Stimulated activated CD4-positive, alpha-beta T cell treated with anti-CD3 and anti-CD28 coated beads, Interleukin-1b, Interleukin-23, amount 100 ng/mL, for 4 hours (primary cell): ENCODE measurements around the gene P3H2.
"Not testable (repeated sequence)": the region's sequence is repeated elsewhere in the genome, so short reads cannot be mapped to it uniquely, and the experiment has no call there.

Experiments
- DNase-seq, 2 donors: peaks; one replicate each; pipeline ENCODE4 v3.0.0-alpha.2; 2020; ENCODE audit warnings: low read depth in 2 of 2

P3H2 gene

GRCh38 chr3:190086191-190086590 is 34.5 kb downstream of the P3H2 start:
- DNase-seq, result no peak

- no peak for DNase-seq
Measured at GRCh38 chr3:190084983-190085382, 35.7 kb downstream of the P3H2 start.

- no peak for DNase-seq
Measured at GRCh38 chr3:190083635-190084034, 37.1 kb downstream of the P3H2 start.

GRCh38 chr3:190081389-190081788 is 39.3 kb downstream of the P3H2 start:
- DNase-seq, result no peak

- DNase-seq, result not testable (repeated sequence)
Measured at GRCh38 chr3:190079173-190079572, 41.5 kb downstream of the P3H2 start.

GRCh38 chr3:190077395-190078045 is 43.2 kb downstream of the P3H2 start:
- no peak for DNase-seq

- DNase-seq, result no peak
Measured at GRCh38 chr3:190076601-190077394, 43.9 kb downstream of the P3H2 start.

GRCh38 chr3:190076136-190076535 is 44.6 kb downstream of the P3H2 start:
- no peak for DNase-seq

- DNase-seq, result no peak
Measured at GRCh38 chr3:190074817-190075216, 45.9 kb downstream of the P3H2 start.

GRCh38 chr3:190073264-190074008 is 47.3 kb downstream of the P3H2 start:
- no peak for DNase-seq

- DNase-seq, result no peak
Measured at GRCh38 chr3:190072856-190073255, 47.8 kb downstream of the P3H2 start.

- not testable (repeated sequence) for DNase-seq
Measured at GRCh38 chr3:190071921-190072320, 48.8 kb downstream of the P3H2 start.

- no peak for DNase-seq
Measured at GRCh38 chr3:190070622-190071347, 49.9 kb downstream of the P3H2 start.

- DNase-seq, result no peak
Measured at GRCh38 chr3:190065204-190065603, 55.5 kb downstream of the P3H2 start.

GRCh38 chr3:190064659-190065058 is 56.0 kb downstream of the P3H2 start:
- DNase-seq, result no peak

- no peak for DNase-seq
Measured at GRCh38 chr3:190064112-190064511, 56.6 kb downstream of the P3H2 start.

- DNase-seq, result no peak
Measured at GRCh38 chr3:190063490-190063889, 57.2 kb downstream of the P3H2 start.

GRCh38 chr3:190060192-190060775 is 60.4 kb downstream of the P3H2 start:
- DNase-seq, result no peak

GRCh38 chr3:190059242-190059590 is 61.5 kb downstream of the P3H2 start:
- no peak for DNase-seq

- no peak for DNase-seq
Measured at GRCh38 chr3:190058521-190059241, 62.0 kb downstream of the P3H2 start.

GRCh38 chr3:190056742-190057141 is 64.0 kb downstream of the P3H2 start:
- DNase-seq, result no peak
